Loucy (cell line): ENCODE measurements around the gene TENM3.

Source experiments
- H2AFZ ChIP-seq: fragments of 200-600 bp; sonication (generic); 2 replicates; pipeline ENCODE4 v1.6.0; 2016; ENCODE audit warnings: antibody characterized with exemption, mild to moderate bottlenecking, low read length, moderate library complexity
- H3F3A ChIP-seq: fragments of 200-600 bp; 2 replicates; pipeline ENCODE4 v1.6.0; 2016; ENCODE audit warnings: antibody characterized with exemption, low read depth, mild to moderate bottlenecking
- H3K27me3 ChIP-seq: fragments of 200-600 bp; sonication (generic); 2 replicates; pipeline ENCODE4 v1.6.1; 2014; ENCODE audit warnings: low read length, mild to moderate bottlenecking; ENCODE audit not compliant: insufficient read depth, poor library complexity, severe bottlenecking
- H3K36me3 ChIP-seq: fragments of 200-600 bp; sonication (generic); 2 replicates; pipeline ENCODE4 v1.6.1; 2016; ENCODE audit warnings: low read length; ENCODE audit not compliant: insufficient read depth
- H3K4me1 ChIP-seq: fragments of 200-600 bp; sonication (generic); 2 replicates; pipeline ENCODE4 v1.5.1; 2014; ENCODE audit warnings: low read length, mild to moderate bottlenecking; ENCODE audit not compliant: insufficient read depth, poor library complexity, severe bottlenecking
- H3K4me2 ChIP-seq: fragments of 200-600 bp; sonication (generic); 2 replicates; pipeline ENCODE4 v1.6.0; 2014; ENCODE audit warnings: antibody characterized with exemption, low read length, low read depth, mild to moderate bottlenecking; ENCODE audit not compliant: poor library complexity, severe bottlenecking
- H3K4me3 ChIP-seq: fragments of 200-600 bp; sonication (generic); 2 replicates; pipeline ENCODE4 v1.5.1; 2014; ENCODE audit warnings: low read length, mild to moderate bottlenecking, mixed read lengths; ENCODE audit not compliant: poor library complexity, severe bottlenecking
- H3K79me2 ChIP-seq: fragments of 200-600 bp; sonication (generic); 2 replicates; pipeline ENCODE4 v1.6.1; 2014; ENCODE audit warnings: low read length; ENCODE audit not compliant: insufficient read depth
- H3K9ac ChIP-seq: fragments of 200-600 bp; sonication (generic); 2 replicates; pipeline ENCODE4 v1.6.0; 2014; ENCODE audit warnings: mild to moderate bottlenecking, low read depth, low read length, moderate library complexity; ENCODE audit not compliant: poor library complexity, severe bottlenecking
- H3K9me2 ChIP-seq: fragments of 200-600 bp; sonication (generic); replicated peaks from 2 replicates; pipeline ENCODE4 v1.6.1; 2016; ENCODE audit warnings: low read depth, low read length, mixed read lengths
- H3K9me3 ChIP-seq: fragments of 200-600 bp; sonication (generic); 2 replicates; pipeline ENCODE4 v1.6.1; 2014; ENCODE audit warnings: mild to moderate bottlenecking, antibody characterized with exemption, low read length, low read depth; ENCODE audit not compliant: insufficient read depth
- H4K20me1 ChIP-seq: fragments of 200-600 bp; sonication (generic); 2 replicates; pipeline ENCODE4 v1.6.0; 2014; ENCODE audit warnings: antibody characterized with exemption, low read length, mild to moderate bottlenecking; ENCODE audit not compliant: insufficient read depth, poor library complexity, severe bottlenecking
- EZH2phosphoT487 ChIP-seq: fragments of 200-600 bp; IDR thresholded peaks from 2 replicates; pipeline ENCODE4 v1.6.1; 2018; ENCODE audit warnings: antibody characterized with exemption, mild to moderate bottlenecking, moderate library complexity, borderline replicate concordance
- TF ChIP-seq, protein P1 (sequence below): fragments of 200-600 bp; sonication (generic); conservative IDR thresholded peaks from 2 replicates; pipeline ENCODE4 v1.5.1; 2014; ENCODE audit warnings: mild to moderate bottlenecking, antibody characterized with exemption, low read length

The TENM3 gene

DNA sequence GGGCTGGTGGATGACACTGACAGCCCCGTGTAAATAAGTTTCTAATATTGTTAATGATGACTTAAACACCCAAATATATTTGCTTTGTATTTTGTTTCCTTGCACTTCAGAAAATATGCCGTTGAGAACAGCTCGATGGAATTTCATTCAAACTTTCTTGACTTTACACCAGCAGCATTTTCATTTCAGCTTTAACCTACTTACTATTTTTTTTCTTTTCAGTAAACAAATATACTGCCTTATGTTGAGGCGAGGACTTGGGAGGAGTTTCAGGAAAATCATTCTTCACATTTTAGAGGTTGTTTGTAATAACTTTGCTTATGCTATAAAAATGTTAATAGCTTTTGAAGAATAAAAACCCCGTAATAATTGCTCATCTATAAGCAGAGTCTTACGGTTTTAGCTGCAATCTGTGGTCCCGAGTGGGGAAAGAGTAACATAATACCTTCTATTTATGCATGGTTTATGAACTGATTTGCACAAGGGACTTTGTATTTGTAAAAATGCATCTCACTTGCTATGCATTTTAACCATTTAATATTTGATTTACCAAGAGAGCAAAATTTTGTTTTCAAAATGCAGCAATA lies 14.1 kb upstream of the TENM3 start:
- Histone ChIP-seq H3F3A (no peaks in the 10 kb centered on the region), H3K4me1 (no peaks in the 10 kb centered on the region), H3K36me3 (no peaks in the 10 kb centered on the region), H3K27me3 (no peaks in the 10 kb centered on the region), H3K9ac (no peak overlapping the region), H3K9me2 (no peaks in the 10 kb centered on the region), H2AFZ (no peak overlapping the region), H4K20me1 (no peaks in the 10 kb centered on the region), H3K79me2 (no peaks in the 10 kb centered on the region), H3K4me3 (no peak overlapping the region), H3K4me2 (no peak overlapping the region), H3K9me3 (no peaks in the 10 kb centered on the region)
- no peak for TF ChIP-seq EZH2phosphoT487
- TF ChIP-seq, protein P1, sequence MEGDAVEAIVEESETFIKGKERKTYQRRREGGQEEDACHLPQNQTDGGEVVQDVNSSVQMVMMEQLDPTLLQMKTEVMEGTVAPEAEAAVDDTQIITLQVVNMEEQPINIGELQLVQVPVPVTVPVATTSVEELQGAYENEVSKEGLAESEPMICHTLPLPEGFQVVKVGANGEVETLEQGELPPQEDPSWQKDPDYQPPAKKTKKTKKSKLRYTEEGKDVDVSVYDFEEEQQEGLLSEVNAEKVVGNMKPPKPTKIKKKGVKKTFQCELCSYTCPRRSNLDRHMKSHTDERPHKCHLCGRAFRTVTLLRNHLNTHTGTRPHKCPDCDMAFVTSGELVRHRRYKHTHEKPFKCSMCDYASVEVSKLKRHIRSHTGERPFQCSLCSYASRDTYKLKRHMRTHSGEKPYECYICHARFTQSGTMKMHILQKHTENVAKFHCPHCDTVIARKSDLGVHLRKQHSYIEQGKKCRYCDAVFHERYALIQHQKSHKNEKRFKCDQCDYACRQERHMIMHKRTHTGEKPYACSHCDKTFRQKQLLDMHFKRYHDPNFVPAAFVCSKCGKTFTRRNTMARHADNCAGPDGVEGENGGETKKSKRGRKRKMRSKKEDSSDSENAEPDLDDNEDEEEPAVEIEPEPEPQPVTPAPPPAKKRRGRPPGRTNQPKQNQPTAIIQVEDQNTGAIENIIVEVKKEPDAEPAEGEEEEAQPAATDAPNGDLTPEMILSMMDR: no peak

DNA sequence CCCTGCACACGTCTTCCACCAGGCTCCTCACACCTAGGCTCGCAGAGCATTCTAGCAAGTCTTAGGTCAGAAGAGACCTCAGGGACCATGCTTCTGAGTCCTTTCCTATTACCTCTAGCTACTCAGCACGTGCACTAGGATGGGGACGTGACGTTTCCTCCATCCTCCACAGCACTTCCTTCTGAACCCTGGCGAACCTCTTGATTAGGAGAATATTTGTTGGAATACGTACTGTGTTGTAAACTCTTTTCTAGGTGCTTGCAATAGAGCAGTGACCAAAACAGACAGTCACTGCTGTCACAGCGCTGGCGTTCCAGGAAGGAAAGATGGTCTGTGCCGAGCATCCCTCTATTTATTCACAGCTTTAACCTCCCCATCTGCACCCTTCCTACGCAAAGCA lies 12.9 kb upstream of the TENM3 start:
- Histone ChIP-seq H3K4me3 (no peak overlapping the region), H3K9me2 (no peaks in the 10 kb centered on the region), H3K4me2 (no peak overlapping the region)

DNA sequence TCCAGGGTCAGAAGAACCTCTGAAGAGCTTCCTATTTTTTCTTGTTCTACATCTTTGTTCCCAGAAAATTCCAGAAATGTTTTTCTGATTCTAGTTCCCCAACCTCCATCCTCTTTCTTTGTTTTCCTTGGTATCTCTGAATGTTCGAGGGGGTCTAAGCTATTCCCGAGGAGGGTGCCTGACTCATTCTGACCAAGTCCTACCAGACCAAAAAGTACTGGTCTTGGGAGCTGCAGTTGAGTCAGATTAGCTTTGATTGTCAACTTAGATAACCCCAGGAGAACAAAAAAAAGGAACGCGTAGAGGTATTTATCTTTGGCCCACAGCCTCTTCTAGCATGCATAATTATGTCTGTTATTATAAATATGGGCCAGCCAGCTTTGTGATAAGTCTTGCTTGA lies 12.1 kb upstream of the TENM3 start:
- Histone ChIP-seq H2AFZ (no peak overlapping the region), H3K9ac (no peak overlapping the region), H4K20me1 (no peaks in the 10 kb centered on the region), H3F3A (no peaks in the 10 kb centered on the region), H3K27me3 (no peaks in the 10 kb centered on the region), H3K9me3 (no peaks in the 10 kb centered on the region), H3K4me1 (no peaks in the 10 kb centered on the region), H3K79me2 (no peaks in the 10 kb centered on the region), H3K4me3 (no peak overlapping the region), H3K4me2 (no peak overlapping the region), H3K9me2 (no peaks in the 10 kb centered on the region), H3K36me3 (no peaks in the 10 kb centered on the region)
- TF ChIP-seq EZH2phosphoT487: no peak
- TF ChIP-seq, protein P1: no peak

More for the DNA sequence above, 12.9 kb upstream of the TENM3 start:
- Histone ChIP-seq H3K9ac (no peak overlapping the region), H3K4me1 (no peaks in the 10 kb centered on the region), H3F3A (no peaks in the 10 kb centered on the region), H2AFZ (no peak overlapping the region), H3K36me3 (no peaks in the 10 kb centered on the region), H3K27me3 (no peaks in the 10 kb centered on the region), H3K9me3 (no peaks in the 10 kb centered on the region), H4K20me1 (no peaks in the 10 kb centered on the region), H3K79me2 (no peaks in the 10 kb centered on the region)
- TF ChIP-seq EZH2phosphoT487: no peak
- TF ChIP-seq, protein P1: no peak
